HepG2 (cell line): ENCODE measurements around the gene SLC2A13. TPM values are rescaled to one million over a fixed set of nuclear protein-coding genes. Genes with fewer than 3 reads are reported as not detected.

Source experiments
- ARID5B ChIP-seq: IDR thresholded peaks from 2 replicates; pipeline ENCODE4 v1.4.0; 2020; ENCODE audit warnings: mild to moderate bottlenecking, missing genetic modification reagents
- ATF6 ChIP-seq: sonication (generic); formaldehyde crosslinking; conservative IDR thresholded peaks from 2 replicates; pipeline ENCODE4 v1.4.0; 2020; ENCODE audit warnings: missing genetic modification reagents
- CTCF ChIP-seq: sonication (generic); formaldehyde crosslinking; IDR thresholded peaks from 2 replicates; pipeline ENCODE4 v1.5.0; 2020; ENCODE audit warnings: mild to moderate bottlenecking, missing genetic modification reagents, moderate library complexity
- GATAD1 ChIP-seq: IDR thresholded peaks from 2 replicates; pipeline ENCODE4 v1.6.1; 2016; ENCODE audit warnings: missing genetic modification reagents, missing compliant biosample characterization
- GATAD2A ChIP-seq: IDR thresholded peaks from 2 replicates; pipeline ENCODE4 v1.6.1; 2016
- GZF1 ChIP-seq: sonication (generic); formaldehyde crosslinking; IDR thresholded peaks from 2 replicates; pipeline ENCODE4 v1.5.1; 2020; ENCODE audit warnings: mild to moderate bottlenecking, missing genetic modification reagents
- IKZF5 ChIP-seq: IDR thresholded peaks from 2 replicates; pipeline ENCODE4 v1.6.1; 2018; ENCODE audit warnings: missing genetic modification reagents, mild to moderate bottlenecking, missing compliant biosample characterization
- MAX ChIP-seq: IDR thresholded peaks from 2 replicates; pipeline ENCODE4 v1.6.1; 2012; ENCODE audit warnings: inconsistent platforms
- NFE2L1 ChIP-seq: sonication (generic); formaldehyde crosslinking; IDR thresholded peaks from 2 replicates; pipeline ENCODE4 v1.4.0; 2020; ENCODE audit warnings: missing genetic modification reagents, mild to moderate bottlenecking, borderline replicate concordance
- NFKBIZ ChIP-seq: IDR thresholded peaks from 2 replicates; pipeline ENCODE4 v1.6.1; 2018; ENCODE audit warnings: missing genetic modification reagents, missing compliant biosample characterization
- RXRB ChIP-seq: IDR thresholded peaks from 2 replicates; pipeline ENCODE4 v1.6.1; 2016; ENCODE audit warnings: borderline replicate concordance, missing genetic modification reagents, missing compliant biosample characterization
- SALL1 ChIP-seq: sonication (generic); formaldehyde crosslinking; IDR thresholded peaks from 2 replicates; pipeline ENCODE4 v1.8.0; 2022; ENCODE audit warnings: mild to moderate bottlenecking, missing genetic modification reagents
- SMC3 ChIP-seq: IDR thresholded peaks from 2 replicates; pipeline ENCODE4 v1.6.1; 2011; ENCODE audit warnings: low read length, improper control_type of control experiment
- SOX5 ChIP-seq: IDR thresholded peaks from 2 replicates; pipeline ENCODE4 v1.6.1; 2016; ENCODE audit warnings: borderline replicate concordance
- TFDP1 ChIP-seq: IDR thresholded peaks from 2 replicates; pipeline ENCODE4 v1.6.1; 2016; ENCODE audit warnings: missing compliant biosample characterization, missing genetic modification reagents, borderline replicate concordance
- ZMYM4 ChIP-seq: sonication (generic); formaldehyde crosslinking; IDR thresholded peaks from 2 replicates; pipeline ENCODE4 v1.8.1; 2023; ENCODE audit warnings: mild to moderate bottlenecking, missing genetic modification reagents
- ZNF580 ChIP-seq: IDR thresholded peaks from 2 replicates; pipeline ENCODE4 v1.6.1; 2016; ENCODE audit warnings: low read depth, borderline replicate concordance
- ZNF879 ChIP-seq: sonication (generic); formaldehyde crosslinking; IDR thresholded peaks from 2 replicates; pipeline ENCODE4 v1.8.1; 2023; ENCODE audit warnings: missing genetic modification reagents
- polyA plus RNA-seq, 8 experiments: library from polyadenylated mRNA; depleted of rRNA in 3 of 8; stranded (reverse) in 7 of 8; unstranded in 1 of 8; fragments of >200 nt; fragmentation: Illumina TruSeq in 4 of 8; extraction: Trizol in 4 of 8; gene quantifications; 2 replicates each; pipeline versions ENCODE4 v1.2.1 to v1.2.3, GENCODE V29; 2011 to 2016; ENCODE audit warnings: low read depth in 4 of 8, missing spikeins in 1 of 8, mixed read lengths in 1 of 8; ENCODE audit not compliant: insufficient read depth in 1 of 8
- total RNA-seq, 5 experiments: library from RNA; depleted of rRNA; stranded (reverse); fragments of >200 nt; fragmentation: Illumina TruSeq; extraction: Trizol; gene quantifications; 2 replicates each; pipeline ENCODE4 v1.2.3, GENCODE V29; 2016; ENCODE audit warnings: low read depth in 1 of 5

Gene SLC2A13
- total and polyA plus RNA-seq, 2 of the 13 experiments (the other 11 are each of a cell fraction or from before 2014, with no cell fraction given) = 5.5 to 6.0 TPM

- 0 out of 2 replicates have a peak, but pooled peaks have one; percentile 37 for TF ChIP-seq ARID5B (CRISPR knock-in tag)
- TF ChIP-seq ZNF879 = no peak
- peak; percentile 89 for TF ChIP-seq SMC3
- peak; percentile 61 for TF ChIP-seq GATAD2A
- TF ChIP-seq CTCF (CRISPR knock-in tag) = peak; percentile 86
- no peak for TF ChIP-seq NFE2L1 (CRISPR knock-in tag)
- 0 out of 2 replicates have a peak, but pooled peaks have one; percentile 53 for TF ChIP-seq ATF6 (CRISPR knock-in tag)
- peak; percentile 91 for TF ChIP-seq MAX
- 0 out of 2 replicates have a peak, but pooled peaks have one; percentile 9 for TF ChIP-seq SOX5 (CRISPR knock-in tag)
- 0 out of 2 replicates have a peak, but pooled peaks have one; percentile 34 for TF ChIP-seq GATAD1 (CRISPR knock-in tag)
- 0 out of 2 replicates have a peak, but pooled peaks have one; percentile 46 for TF ChIP-seq SALL1 (CRISPR knock-in tag)
- TF ChIP-seq TFDP1 (CRISPR knock-in tag) = peak; percentile 93
- no peak for TF ChIP-seq IKZF5 (CRISPR knock-in tag)
- TF ChIP-seq GZF1 (CRISPR knock-in tag) = 0 out of 2 replicates have a peak, but pooled peaks have one; percentile 46
- TF ChIP-seq RXRB = peak; percentile 24; the same call in 1 of the 2 replicates
- 0 out of 2 replicates have a peak, but pooled peaks have one; percentile 30 for TF ChIP-seq ZMYM4 (CRISPR knock-in tag)
- 0 out of 2 replicates have a peak, but pooled peaks have one; percentile 41 for TF ChIP-seq NFKBIZ (CRISPR knock-in tag)
- TF ChIP-seq ZNF580 (CRISPR knock-in tag) = 0 out of 2 replicates have a peak, but pooled peaks have one; percentile 52
These were observed 1.4 kb upstream of the SLC2A13 start (continued) for GRCh38 chr12:40107098-40107802.
